ENCODE data around the gene RAB4B. TPM values are rescaled to one million over a fixed set of nuclear protein-coding genes. Genes with fewer than 3 reads are reported as not detected.

Gene RAB4B
- total RNA-seq, 1 donor from 2014 or later: 7.9 TPM

- no peak overlapping the region for H3K4me3 ChIP-seq (ENCODE audit: low read depth, low read length)
- FAIRE-seq (no peak), DNase-seq (ENCODE audit: low read depth) (no peak)
- peaks cover 17% of the 10 kb centered on the region for H3K36me3 ChIP-seq (ENCODE audit: control insufficient read depth, insufficient read depth, low read length)
- TF ChIP-seq CTCF (IDR thresholded peaks at IDR 0.05; ENCODE audit: insufficient read depth, low read length, severe bottlenecking): no peak
- H3K27me3 ChIP-seq (ENCODE audit: control insufficient read depth, insufficient read depth, low read length): no peaks in the 10 kb centered on the region
Measured at GRCh38 chr19:40742477-40742876, 35.6 kb upstream of the RAB4B start.

GRCh38 chr19:40742886-40743285, 35.2 kb upstream of the RAB4B start:
- FAIRE-seq (no peak), DNase-seq (ENCODE audit: low read depth) (no peak)
- TF ChIP-seq CTCF (IDR thresholded peaks at IDR 0.05; ENCODE audit: insufficient read depth, low read length, severe bottlenecking): no peak
- no peaks in the 10 kb centered on the region for H3K27me3 ChIP-seq (ENCODE audit: control insufficient read depth, insufficient read depth, low read length)
- H3K4me3 ChIP-seq (ENCODE audit: low read depth, low read length): no peak overlapping the region
- peaks cover 14% of the 10 kb centered on the region for H3K36me3 ChIP-seq (ENCODE audit: control insufficient read depth, insufficient read depth, low read length)

GRCh38 chr19:40743926-40744325, 34.1 kb upstream of the RAB4B start:
- Histone ChIP-seq H3K27me3 (ENCODE audit: control insufficient read depth, insufficient read depth, low read length) (no peaks in the 10 kb centered on the region), H3K4me3 (ENCODE audit: low read depth, low read length) (no peak overlapping the region), H3K36me3 (ENCODE audit: control insufficient read depth, insufficient read depth, low read length) (peaks cover 9% of the 10 kb centered on the region)
- TF ChIP-seq CTCF (IDR thresholded peaks at IDR 0.05; ENCODE audit: insufficient read depth, low read length, severe bottlenecking): no peak
- FAIRE-seq: no peak
- DNase-seq (ENCODE audit: low read depth): no peak

- no peak for DNase-seq (ENCODE audit: low read depth)
- H3K27me3 ChIP-seq (ENCODE audit: control insufficient read depth, insufficient read depth, low read length): no peaks in the 10 kb centered on the region
- TF ChIP-seq CTCF (IDR thresholded peaks at IDR 0.05; ENCODE audit: insufficient read depth, low read length, severe bottlenecking): peak; percentile 11
Measured at GRCh38 chr19:40744554-40745401, 33.3 kb upstream of the RAB4B start.

GRCh38 chr19:40745402-40745780, 32.7 kb upstream of the RAB4B start:
- DNase-seq (ENCODE audit: low read depth) (no peak), FAIRE-seq (no peak)
- Histone ChIP-seq H3K4me3 (ENCODE audit: low read depth, low read length) (no peak overlapping the region), H3K27me3 (ENCODE audit: control insufficient read depth, insufficient read depth, low read length) (no peaks in the 10 kb centered on the region), H3K36me3 (ENCODE audit: control insufficient read depth, insufficient read depth, low read length) (no peaks in the 10 kb centered on the region)
- no peak for TF ChIP-seq CTCF (IDR thresholded peaks at IDR 0.05; ENCODE audit: insufficient read depth, low read length, severe bottlenecking)

More at GRCh38 chr19:40744554-40745401, 33.3 kb upstream of the RAB4B start:
- no peak overlapping the region for H3K4me3 ChIP-seq (ENCODE audit: low read depth, low read length)
- no peak for FAIRE-seq
- peaks cover 2% of the 10 kb centered on the region for H3K36me3 ChIP-seq (ENCODE audit: control insufficient read depth, insufficient read depth, low read length)

Measured in bronchial epithelial cell (primary cell).